M059J (cell line): Measurements from ENCODE around the gene THAP11. TPM values are rescaled to one million over a fixed set of nuclear protein-coding genes. Genes with fewer than 3 reads are reported as not detected.
A peak's percentile ranks its signal among the peaks of the same experiment; 100 is the strongest.
"Not testable (repeated sequence)": the region's sequence is repeated elsewhere in the genome, so short reads cannot be mapped to it uniquely, and the experiment has no call there.

Experiments
- DNase-seq: peaks from one replicate; pipeline ENCODE4 v3.0.0-alpha.2; 2012; ENCODE audit warnings: low read depth
- total RNA-seq: library from RNA; depleted of rRNA; stranded (reverse); fragments of >200 nt; shearing (Covaris generic); gene quantifications from 2 replicates; pipeline ENCODE4 v1.2.3, GENCODE V29; 2014

THAP11 gene
- total RNA-seq, 1 experiment from 2014 or later: 45.2 TPM

GRCh38 chr16:67862623-67863583, 20.8 kb downstream of the THAP11 start:
- DNase-seq: no peak

DNA sequence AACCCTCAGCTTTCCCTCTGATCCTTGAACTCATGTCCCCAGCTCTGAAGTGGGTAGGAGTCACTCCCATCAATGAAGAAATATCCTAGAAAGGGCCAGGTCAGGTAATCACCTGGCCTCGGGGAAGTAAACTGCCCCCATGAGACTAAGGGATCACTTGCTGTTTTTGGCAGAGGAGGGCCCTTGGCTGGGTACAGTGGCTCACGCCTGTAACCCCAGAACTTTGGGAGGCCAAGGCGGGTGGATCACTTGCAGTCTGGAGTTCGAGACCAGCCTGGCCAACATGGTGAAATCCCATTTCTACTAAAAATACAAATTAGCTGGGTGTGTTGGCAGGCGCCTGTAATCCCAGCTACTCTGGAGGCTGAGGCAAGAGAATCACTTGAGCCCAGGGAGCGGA, 21.9 kb downstream of the THAP11 start:
- not testable (repeated sequence) for DNase-seq

- no peak for DNase-seq
These were observed 22.5 kb downstream of the THAP11 start for GRCh38 chr16:67864594-67864993.

DNA sequence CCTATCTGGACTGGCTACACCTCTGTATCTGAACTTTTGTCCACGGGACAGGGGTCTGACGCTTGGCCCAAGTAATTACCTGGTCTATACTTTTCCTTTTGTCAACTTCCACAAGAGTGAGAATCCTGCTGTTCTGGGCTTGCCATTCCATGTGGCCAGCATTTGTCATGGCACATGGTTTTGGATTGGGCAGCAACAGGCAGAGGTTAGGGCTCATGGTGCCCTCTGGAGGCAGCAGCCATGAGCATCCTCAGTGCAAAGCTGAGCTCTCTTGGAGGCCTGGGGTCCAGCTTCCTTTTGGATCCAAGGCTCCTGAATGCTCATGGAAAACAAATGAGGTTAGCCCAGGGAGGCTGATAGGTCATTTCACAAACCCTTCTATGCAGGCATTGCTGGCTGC, 23.2 kb downstream of the THAP11 start:
- peak; percentile 67 for DNase-seq

DNA sequence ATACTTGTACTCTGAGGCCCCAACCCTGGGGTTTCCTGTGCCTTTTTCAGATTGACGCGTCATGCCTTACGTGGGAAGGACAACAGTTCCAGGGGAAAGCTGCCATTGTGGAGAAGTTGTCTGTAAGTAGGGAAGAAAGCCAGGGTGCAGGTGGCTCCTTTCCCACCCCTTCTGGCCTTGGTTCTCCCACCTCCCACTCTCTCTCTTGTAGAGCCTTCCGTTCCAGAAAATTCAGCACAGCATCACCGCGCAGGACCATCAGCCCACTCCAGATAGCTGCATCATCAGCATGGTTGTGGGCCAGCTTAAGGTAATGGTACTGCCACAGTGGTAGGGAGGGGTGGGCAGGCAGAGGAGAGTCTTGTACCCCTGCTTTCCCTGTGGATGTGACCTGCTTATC, 26.2 kb downstream of the THAP11 start:
- DNase-seq: no peak

- no peak for DNase-seq
These were observed 27.5 kb downstream of the THAP11 start for GRCh38 chr16:67869653-67870052.

DNA sequence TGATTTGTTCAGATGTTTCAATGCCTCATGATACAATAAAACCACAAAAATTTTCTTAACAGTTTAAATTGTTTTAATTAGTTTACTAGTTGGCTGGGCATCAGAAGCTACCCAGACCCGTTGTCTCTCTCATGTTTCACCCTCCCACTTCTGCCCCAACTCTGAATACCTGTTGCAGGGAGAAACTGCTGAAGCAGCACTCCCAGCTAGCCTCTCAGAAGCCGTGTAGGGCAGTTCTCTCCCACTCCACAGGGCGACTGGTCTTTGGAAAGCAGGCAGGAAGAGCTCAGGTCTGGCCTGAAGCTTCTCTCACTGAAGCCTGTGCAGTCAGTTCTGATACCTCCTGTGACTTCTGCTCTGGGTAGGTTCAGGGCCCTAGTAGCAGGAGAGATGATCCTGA, 29.1 kb downstream of the THAP11 start:
- no peak for DNase-seq

- no peak for DNase-seq
These were observed 30.1 kb downstream of the THAP11 start for GRCh38 chr16:67872131-67872630.

DNA sequence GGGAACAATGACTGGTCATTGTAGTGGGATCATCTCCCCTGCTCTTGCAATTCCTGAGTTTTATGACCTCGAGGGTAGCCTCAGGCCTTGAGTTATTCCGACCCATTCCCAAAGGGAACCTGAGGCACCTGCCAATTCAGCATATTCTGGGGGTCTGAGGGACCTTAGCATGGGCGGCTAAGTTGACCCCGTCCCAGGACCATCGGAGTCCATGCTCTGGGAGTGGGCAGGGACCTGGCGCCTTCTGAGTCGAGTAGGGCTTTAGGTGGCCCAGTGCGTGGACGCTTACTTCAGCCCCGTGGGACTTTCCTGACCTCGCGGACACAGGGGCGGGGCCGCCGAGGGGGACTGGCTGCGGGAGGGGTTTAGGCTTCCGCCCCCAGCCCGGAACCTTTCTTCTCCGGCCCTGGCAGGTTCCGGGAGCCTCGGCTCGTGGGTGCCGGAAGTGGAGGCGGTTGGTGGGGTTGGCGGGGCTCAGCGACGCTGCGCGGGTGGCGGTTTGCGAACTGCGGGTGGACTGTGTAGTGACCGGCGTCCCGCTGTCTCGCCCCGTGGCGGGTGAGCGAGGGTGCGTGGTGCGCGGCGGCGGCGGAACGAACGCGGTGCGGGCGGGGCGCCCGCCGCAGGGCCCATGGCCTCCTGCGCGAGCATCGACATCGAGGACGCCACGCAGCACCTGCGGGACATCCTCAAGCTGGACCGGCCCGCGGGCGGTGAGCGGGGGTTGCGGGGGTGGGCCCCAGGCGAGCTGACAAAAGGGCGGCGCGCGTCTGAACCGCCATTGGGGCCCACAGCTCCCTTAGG, 30.7 kb downstream of the THAP11 start, which contains the start of gene EDC4:
EDC4 (plus strand) TSS at position 422 of the 804 bp plus-strand sequence; CDS start at position 632, 210 bp downstream.
- DNase-seq: peak; percentile 79

DNA sequence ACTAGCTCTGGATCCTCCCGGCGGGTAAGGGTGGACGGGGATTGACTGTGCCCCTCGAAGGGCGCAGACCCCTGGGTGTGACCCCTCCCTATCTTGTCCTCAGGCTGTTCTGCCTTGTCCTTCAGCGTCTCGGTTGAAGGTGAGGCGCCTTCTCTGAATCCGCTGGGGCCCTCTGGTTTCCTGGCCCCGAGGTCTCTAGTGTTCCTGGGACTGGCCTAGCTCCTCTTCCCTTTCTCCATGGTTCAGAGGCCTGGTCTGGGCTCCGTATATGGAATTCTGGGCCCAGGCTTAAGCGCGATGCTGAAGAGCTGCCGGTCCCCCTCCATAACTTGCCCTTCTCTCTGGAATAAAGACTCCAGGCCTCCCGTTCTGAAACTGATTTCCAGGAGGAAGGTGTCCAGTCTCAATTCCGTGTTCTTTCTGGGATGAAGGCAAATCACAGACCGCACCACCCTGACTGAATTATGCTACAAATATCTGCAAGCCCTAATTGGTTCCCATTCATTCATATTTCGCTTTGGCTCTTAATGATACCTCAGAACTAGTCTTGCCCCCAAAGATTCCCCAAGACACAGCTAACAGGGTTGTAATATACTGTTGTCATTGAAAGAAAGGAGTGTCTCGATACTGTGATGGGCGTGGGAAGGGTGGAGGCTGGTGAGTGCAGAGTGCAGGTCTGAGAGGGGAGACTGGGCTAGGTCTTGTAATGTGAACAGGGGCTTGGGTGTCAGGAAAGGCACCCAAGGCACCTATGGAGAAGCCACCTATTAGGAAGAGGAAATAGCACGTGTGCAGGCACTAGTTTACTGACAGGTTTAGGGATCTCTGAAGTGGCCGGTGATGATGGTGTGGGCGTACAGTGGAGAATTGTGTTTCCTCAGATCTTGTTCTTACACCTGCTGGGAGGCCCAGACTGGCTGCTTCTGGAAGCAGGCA, 31.6 kb downstream of the THAP11 start:
- no peak for DNase-seq

- DNase-seq: no peak
These were observed 32.3 kb downstream of the THAP11 start for GRCh38 chr16:67874372-67874771.

DNA sequence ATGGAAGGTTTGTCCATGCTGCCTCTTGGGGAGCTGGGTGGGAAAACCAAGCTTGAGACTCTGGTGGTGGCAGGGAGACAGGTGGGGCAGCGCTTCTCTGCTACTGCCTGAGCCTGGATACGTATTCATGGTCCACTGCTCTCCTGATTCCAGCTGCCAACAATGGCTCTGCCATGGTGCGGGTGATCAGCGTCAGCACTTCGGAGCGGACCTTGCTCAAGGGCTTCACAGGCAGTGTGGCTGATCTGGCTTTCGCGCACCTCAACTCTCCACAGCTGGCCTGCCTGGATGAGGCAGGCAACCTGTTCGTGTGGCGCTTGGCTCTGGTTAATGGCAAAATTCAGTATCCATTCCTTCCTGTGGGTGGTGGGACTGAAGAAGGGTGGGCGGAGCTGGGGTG, 34.9 kb downstream of the THAP11 start:
- no peak for DNase-seq

DNA sequence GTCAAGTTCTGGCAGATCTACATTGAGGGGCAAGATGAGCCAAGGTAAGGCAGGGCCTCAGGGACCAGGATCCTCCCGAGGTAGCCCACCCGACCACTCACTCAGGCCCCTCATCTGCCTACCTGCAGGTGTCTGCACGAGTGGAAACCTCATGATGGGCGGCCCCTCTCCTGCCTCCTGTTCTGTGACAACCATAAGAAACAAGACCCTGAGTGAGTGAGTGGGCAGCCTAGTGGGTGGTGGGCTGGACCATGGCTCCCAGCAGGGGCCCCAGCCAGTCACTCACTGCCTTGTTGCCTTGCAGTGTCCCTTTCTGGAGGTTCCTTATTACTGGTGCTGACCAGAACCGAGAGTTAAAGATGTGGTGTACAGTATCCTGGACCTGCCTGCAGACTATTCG, 36.1 kb downstream of the THAP11 start:
- DNase-seq: no peak

DNA sequence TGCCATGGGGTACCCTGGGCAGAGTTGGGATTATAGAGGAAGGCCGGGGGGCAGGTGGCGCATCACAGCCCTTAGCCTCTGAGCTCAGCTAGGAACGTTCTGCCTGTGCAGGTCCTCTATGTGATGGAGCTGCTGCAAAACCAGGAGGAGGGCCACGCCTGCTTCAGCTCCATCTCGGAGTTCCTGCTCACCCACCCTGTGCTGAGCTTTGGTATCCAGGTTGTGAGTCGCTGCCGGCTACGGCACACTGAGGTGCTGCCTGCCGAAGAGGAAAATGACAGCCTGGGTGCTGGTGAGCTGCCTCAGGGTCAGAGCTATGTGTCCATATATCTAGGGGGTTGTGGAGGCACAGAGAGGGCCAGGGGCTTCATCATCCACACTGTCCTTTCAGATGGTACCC, 36.7 kb downstream of the THAP11 start:
- no peak for DNase-seq

DNA sequence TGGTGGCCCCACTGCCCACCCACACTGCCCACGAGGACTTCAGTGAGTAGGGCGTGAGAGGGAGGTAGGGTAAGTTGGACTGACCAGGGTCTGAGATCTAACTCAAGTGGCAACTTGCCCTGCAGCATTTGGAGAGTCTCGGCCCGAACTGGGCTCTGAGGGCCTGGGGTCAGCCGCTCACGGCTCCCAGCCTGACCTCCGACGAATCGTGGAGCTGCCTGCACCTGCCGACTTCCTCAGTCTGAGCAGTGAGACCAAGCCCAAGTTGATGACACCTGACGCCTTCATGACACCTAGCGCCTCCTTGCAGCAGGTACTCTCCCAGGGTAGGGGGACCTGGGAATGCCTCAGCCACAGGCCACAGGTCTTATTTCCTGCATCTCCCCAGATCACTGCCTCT, 37.3 kb downstream of the THAP11 start:
- no peak for DNase-seq

DNA sequence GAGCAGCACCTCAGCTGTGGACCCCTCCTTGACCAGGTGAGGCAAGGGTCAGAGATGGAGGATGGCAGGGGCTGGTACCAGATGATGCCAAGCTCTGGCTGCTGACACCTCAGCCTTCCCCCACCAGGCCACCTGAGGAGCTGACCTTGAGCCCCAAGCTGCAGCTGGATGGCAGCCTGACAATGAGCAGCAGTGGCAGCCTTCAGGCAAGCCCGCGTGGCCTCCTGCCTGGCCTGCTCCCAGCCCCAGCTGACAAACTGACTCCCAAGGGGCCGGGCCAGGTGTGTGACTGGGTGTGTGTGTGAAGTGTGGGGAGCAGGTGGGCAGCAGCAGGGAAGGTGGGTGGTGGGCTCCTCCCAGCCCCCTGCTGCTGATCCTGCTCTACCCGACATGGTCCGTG, 37.8 kb downstream of the THAP11 start:
- DNase-seq: no peak

DNA sequence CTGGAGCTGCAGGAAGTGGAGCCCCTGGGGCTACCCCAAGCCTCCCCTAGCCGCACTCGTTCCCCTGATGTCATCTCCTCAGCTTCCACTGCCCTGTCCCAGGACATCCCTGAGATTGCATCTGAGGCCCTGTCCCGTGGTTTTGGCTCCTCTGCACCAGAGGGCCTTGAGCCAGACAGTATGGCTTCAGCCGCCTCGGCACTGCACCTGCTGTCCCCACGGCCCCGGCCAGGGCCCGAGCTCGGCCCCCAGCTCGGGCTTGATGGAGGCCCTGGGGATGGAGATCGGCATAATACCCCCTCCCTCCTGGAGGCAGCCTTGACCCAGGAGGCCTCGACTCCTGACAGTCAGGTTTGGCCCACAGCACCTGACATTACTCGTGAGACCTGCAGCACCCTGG, 38.5 kb downstream of the THAP11 start:
- no peak for DNase-seq

DNA sequence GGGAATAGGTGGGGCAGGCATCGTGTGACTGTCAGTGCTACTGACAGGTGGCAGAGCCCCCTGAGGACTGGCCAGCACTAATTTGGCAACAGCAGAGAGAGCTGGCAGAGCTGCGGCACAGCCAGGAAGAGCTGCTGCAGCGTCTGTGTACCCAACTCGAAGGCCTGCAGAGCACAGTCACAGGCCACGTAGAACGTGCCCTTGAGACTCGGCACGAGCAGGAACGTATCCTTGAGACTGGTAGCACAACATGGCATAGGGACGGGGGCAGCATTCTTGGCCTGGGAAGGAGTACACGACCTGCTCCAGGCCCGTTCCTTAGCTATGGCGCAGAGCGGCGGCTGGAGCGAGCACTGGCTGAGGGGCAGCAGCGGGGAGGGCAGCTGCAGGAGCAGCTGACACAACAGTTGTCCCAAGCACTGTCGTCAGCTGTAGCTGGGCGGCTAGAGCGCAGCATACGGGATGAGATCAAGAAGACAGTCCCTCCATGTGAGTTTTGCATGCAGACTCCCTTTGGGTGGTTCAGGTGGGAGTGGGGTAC, 39.6 kb downstream of the THAP11 start:
- DNase-seq: no peak

DNA sequence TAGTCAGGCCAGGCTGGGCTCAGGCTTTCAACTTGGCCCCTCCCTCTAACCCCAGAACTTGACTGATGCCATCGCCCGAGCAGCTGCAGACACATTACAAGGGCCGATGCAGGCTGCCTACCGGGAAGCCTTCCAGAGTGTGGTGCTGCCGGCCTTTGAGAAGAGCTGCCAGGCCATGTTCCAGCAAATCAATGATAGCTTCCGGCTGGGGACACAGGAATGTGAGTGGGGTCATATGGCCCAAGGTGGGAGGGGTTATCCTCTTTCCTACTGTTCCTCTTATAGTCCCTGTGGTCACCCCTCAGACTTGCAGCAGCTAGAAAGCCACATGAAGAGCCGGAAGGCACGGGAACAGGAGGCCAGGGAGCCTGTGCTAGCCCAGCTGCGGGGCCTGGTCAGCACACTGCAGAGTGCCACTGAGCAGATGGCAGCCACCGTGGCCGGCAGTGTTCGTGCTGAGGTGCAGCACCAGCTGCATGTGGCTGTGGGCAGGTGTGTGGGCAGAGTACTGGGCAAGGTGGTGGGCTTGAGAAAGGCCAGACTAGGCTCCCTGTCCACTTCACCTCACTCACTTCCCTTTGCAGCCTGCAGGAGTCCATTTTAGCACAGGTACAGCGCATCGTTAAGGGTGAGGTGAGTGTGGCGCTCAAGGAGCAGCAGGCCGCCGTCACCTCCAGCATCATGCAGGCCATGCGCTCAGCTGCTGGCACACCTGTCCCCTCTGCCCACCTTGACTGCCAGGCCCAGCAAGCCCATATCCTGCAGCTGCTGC, 40.4 kb downstream of the THAP11 start:
- no peak for DNase-seq

DNA sequence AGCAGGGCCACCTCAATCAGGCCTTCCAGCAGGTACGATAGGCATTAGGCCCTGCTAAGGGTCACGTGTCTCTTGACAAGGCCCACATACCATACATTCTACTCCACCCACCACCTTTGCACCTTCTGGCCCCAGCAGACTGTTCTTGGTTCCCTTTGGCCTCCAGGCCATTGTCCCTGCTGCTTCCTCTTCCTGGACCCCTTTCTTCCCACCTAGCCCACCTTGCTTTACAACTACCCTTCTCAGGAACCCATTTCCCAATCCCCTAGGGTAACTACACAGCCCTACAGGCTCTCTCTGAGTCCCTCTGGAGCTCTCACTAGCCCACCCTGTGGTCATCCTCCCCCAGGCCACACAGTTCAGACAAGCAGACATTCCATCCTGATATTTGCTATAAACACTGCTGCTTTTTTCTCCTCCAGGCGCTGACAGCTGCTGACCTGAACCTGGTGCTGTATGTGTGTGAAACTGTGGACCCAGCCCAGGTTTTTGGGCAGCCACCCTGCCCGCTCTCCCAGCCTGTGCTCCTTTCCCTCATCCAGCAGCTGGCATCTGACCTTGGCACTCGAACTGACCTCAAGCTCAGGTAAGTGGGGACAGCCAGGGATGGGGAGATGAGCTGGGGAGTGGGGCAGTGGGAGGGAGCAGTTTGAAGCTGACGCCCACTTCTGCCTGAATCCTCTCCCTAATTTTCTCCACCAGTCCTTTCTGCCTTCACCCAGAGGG, 41.2 kb downstream of the THAP11 start:
- no peak for DNase-seq
